ENCODE results near the gene PRKAA2. TPM values are rescaled to one million over a fixed set of nuclear protein-coding genes. Genes with fewer than 3 reads are reported as not detected.

Gene PRKAA2
- total and polyA plus RNA-seq, 7 donors, result 2.1 to 101 (median 48.4) TPM

GRCh38 chr1:56660293-56660692 is 15.2 kb downstream of the PRKAA2 start:
- intact Hi-C loops (cut with DNase I), result no loop called here
- TF ChIP-seq, protein P1, sequence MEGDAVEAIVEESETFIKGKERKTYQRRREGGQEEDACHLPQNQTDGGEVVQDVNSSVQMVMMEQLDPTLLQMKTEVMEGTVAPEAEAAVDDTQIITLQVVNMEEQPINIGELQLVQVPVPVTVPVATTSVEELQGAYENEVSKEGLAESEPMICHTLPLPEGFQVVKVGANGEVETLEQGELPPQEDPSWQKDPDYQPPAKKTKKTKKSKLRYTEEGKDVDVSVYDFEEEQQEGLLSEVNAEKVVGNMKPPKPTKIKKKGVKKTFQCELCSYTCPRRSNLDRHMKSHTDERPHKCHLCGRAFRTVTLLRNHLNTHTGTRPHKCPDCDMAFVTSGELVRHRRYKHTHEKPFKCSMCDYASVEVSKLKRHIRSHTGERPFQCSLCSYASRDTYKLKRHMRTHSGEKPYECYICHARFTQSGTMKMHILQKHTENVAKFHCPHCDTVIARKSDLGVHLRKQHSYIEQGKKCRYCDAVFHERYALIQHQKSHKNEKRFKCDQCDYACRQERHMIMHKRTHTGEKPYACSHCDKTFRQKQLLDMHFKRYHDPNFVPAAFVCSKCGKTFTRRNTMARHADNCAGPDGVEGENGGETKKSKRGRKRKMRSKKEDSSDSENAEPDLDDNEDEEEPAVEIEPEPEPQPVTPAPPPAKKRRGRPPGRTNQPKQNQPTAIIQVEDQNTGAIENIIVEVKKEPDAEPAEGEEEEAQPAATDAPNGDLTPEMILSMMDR (IDR thresholded peaks at IDR 0.05), result no peak
- H3K27ac ChIP-seq, result no peak overlapping the region
- H3K27me3 ChIP-seq (ENCODE audit: insufficient read depth in 3 of 3, low read length in 2 of 3), result no peaks in the 10 kb centered on the region
- H3K9me3 ChIP-seq, result peaks cover 14% of the 10 kb centered on the region
- DNase-seq (no peak), ATAC-seq (no peak)
- H3K4me3 ChIP-seq, result no peak overlapping the region
- peaks cover 16% of the 10 kb centered on the region for H3K4me1 ChIP-seq
- H3K36me3 ChIP-seq (ENCODE audit: insufficient read depth in 1 of 2, low read depth in 1 of 2), result no peaks in the 10 kb centered on the region
- WGBS, 3 donors, result 46 to 76% (median 49%) methylated on average over 1 of the region's 1 CpG

- Histone ChIP-seq H3K9me3 (no peaks in the 10 kb centered on the region), H3K4me1 (peaks cover 24% of the 10 kb centered on the region), H3K4me3 (no peak overlapping the region), H3K27me3 (ENCODE audit: insufficient read depth in 3 of 3, low read length in 2 of 3) (no peaks in the 10 kb centered on the region), H3K36me3 (ENCODE audit: insufficient read depth in 1 of 2, low read depth in 1 of 2) (no peaks in the 10 kb centered on the region), H3K27ac (peak overlapping the region; percentile 9)
- TF ChIP-seq, protein P1 (IDR thresholded peaks at IDR 0.05), result no peak
- no peak for ATAC-seq
- no peak for DNase-seq
- intact Hi-C loops (cut with DNase I), result no loop called here
- 88 to 93% (median 88%) methylated on average over 3 of the region's 3 CpGs for WGBS, 3 donors
Measured at GRCh38 chr1:56663846-56664245, 18.7 kb downstream of the PRKAA2 start.

DNA sequence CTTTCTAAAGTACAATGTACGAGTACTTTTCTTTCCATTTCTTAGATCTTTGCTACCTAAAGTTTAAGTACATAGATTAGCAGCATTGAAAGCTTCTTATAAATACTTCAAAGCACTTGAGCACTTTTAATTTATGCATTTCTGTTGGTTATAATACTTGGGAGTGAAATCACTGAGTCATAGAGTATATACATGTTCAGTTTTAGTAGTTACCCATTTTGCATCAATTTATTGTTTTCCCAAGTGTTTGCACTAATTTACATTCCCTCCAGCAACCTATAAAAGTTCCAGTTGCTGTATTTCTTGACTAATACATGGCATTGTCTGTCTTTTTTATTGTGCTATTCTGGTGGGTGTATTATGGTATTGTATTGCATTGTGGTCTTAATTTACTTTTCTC is 20.3 kb downstream of the PRKAA2 start:
- Histone ChIP-seq H3K4me1 (peaks cover 30% of the 10 kb centered on the region), H3K27ac (no peak overlapping the region), H3K9me3 (no peaks in the 10 kb centered on the region), H3K4me3 (no peak overlapping the region), H3K27me3 (ENCODE audit: insufficient read depth in 3 of 3, low read length in 2 of 3) (no peaks in the 10 kb centered on the region), H3K36me3 (ENCODE audit: insufficient read depth in 1 of 2, low read depth in 1 of 2) (no peaks in the 10 kb centered on the region)
- DNase-seq (no peak), ATAC-seq (no peak)
- intact Hi-C loops (cut with DNase I), result no loop called here
- 82 to 97% (median 96%) methylated on average over 1 of the region's 1 CpG for WGBS, 3 donors
- TF ChIP-seq, protein P1 (IDR thresholded peaks at IDR 0.05), result no peak

GRCh38 chr1:56666112-56666608 is 21.0 kb downstream of the PRKAA2 start:
- H3K4me3 ChIP-seq, result no peak overlapping the region
- ATAC-seq (no peak), DNase-seq (no peak)
- whole genome bisulfite sequencing, 3 donors, result 54 to 75% (median 64%) methylated on average over 3 of the region's 3 CpGs
- no peaks in the 10 kb centered on the region for H3K36me3 ChIP-seq (ENCODE audit: insufficient read depth in 1 of 2, low read depth in 1 of 2)
- no peak overlapping the region for H3K27ac ChIP-seq
- H3K4me1 ChIP-seq, result peaks cover 38% of the 10 kb centered on the region
- no peaks in the 10 kb centered on the region for H3K27me3 ChIP-seq (ENCODE audit: insufficient read depth in 3 of 3, low read length in 2 of 3)
- H3K9me3 ChIP-seq, result no peaks in the 10 kb centered on the region
- TF ChIP-seq, protein P1 (IDR thresholded peaks at IDR 0.05), result no peak
- intact Hi-C loops (cut with DNase I), result no loop called here

DNA sequence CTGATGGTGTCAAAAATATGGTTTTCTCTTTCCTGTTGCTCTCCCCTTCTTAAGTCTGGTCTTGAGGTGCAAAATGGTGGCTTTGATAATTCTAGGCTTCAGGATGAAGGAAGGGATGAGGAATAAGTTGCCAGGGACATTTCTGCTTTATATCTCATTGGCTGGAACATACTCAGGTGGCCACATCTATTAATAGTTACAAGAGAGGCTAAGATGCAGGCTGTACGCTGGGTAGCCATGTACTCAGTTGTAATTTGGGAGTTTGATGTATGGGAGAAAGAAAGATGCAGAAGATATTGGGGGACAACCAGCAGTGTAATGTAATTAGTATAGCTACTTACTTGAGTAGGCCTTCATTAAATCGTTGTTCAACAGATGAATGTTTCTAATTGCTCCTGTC is 25.2 kb downstream of the PRKAA2 start:
- Histone ChIP-seq H3K27me3 (ENCODE audit: insufficient read depth in 3 of 3, low read length in 2 of 3) (no peaks in the 10 kb centered on the region), H3K27ac (peak overlapping the region; percentile 38), H3K4me3 (no peak overlapping the region), H3K9me3 (no peaks in the 10 kb centered on the region), H3K36me3 (ENCODE audit: insufficient read depth in 1 of 2, low read depth in 1 of 2) (no peaks in the 10 kb centered on the region), H3K4me1 (peaks cover 56% of the 10 kb centered on the region)
- TF ChIP-seq, protein P1 (IDR thresholded peaks at IDR 0.05), result no peak
- intact Hi-C loops (cut with DNase I), result no loop called here
- DNase-seq (no peak), ATAC-seq (peak in 3 of 4 donors; percentile 35 to 61 (median 60))
- 44 to 48% (median 45%) methylated on average over 2 of the region's 2 CpGs for WGBS, 3 donors

Data from psoas muscle (tissue), 8 donors.